GM12875 (cell line): Measurements from ENCODE around the gene SPIB.

ENCODE experiments used
- H3K4me3 ChIP-seq: one replicate; pipeline ENCODE4 v1.5.1; 2011; ENCODE audit warnings: low read depth, low read length, control low read depth
- TF ChIP-seq, protein P1 (sequence below): IDR thresholded peaks from 2 replicates; pipeline ENCODE4 v1.5.1; 2011; ENCODE audit warnings: low read depth, mild to moderate bottlenecking, control low read depth, inconsistent platforms, low read length, moderate library complexity, borderline replicate concordance; ENCODE audit not compliant: insufficient read depth

The SPIB gene

DNA sequence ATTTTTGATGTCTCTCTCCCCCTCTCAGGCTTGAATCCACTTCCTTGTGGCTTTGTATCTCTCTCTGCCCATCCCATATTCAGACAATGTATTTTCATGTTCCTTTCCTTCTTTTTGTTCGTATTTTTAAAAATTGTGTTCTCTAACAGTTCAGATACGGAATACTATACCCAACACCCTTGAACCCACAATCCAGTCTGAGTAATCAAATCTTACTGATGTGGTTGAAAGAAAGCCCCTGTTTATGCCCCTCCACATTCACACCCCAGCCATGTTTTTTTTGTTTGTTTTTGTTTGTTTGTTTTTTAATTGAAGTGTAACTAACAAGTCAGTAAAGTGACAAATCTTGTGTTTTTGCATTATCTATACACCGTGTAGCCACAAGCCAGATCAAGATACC is 1.4 kb downstream of the SPIB start:
- TF ChIP-seq, protein P1, sequence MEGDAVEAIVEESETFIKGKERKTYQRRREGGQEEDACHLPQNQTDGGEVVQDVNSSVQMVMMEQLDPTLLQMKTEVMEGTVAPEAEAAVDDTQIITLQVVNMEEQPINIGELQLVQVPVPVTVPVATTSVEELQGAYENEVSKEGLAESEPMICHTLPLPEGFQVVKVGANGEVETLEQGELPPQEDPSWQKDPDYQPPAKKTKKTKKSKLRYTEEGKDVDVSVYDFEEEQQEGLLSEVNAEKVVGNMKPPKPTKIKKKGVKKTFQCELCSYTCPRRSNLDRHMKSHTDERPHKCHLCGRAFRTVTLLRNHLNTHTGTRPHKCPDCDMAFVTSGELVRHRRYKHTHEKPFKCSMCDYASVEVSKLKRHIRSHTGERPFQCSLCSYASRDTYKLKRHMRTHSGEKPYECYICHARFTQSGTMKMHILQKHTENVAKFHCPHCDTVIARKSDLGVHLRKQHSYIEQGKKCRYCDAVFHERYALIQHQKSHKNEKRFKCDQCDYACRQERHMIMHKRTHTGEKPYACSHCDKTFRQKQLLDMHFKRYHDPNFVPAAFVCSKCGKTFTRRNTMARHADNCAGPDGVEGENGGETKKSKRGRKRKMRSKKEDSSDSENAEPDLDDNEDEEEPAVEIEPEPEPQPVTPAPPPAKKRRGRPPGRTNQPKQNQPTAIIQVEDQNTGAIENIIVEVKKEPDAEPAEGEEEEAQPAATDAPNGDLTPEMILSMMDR, result no peak
- peak overlapping the region; percentile 84 for H3K4me3 ChIP-seq

DNA sequence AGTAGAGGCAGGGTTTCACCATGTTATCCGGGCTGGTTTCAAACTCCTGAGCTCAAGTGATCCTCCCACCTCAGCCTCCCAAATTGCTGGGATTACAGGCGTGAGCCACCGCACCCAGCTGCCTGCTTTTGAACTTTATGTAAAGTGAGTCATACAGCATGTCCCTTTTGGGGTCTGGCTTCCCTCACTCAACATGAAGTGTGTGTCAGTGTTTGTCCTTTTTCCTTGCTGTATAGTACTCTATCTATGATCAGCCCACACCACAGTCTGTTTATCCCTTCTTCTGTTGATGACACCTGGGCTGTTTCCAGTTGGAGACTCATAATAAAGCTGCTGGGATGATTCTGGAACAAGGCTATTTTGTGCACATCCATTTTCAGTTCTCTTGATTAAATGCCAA is 2.1 kb downstream of the SPIB start:
- TF ChIP-seq, protein P1, result no peak
- H3K4me3 ChIP-seq, result peak overlapping the region; percentile 84

DNA sequence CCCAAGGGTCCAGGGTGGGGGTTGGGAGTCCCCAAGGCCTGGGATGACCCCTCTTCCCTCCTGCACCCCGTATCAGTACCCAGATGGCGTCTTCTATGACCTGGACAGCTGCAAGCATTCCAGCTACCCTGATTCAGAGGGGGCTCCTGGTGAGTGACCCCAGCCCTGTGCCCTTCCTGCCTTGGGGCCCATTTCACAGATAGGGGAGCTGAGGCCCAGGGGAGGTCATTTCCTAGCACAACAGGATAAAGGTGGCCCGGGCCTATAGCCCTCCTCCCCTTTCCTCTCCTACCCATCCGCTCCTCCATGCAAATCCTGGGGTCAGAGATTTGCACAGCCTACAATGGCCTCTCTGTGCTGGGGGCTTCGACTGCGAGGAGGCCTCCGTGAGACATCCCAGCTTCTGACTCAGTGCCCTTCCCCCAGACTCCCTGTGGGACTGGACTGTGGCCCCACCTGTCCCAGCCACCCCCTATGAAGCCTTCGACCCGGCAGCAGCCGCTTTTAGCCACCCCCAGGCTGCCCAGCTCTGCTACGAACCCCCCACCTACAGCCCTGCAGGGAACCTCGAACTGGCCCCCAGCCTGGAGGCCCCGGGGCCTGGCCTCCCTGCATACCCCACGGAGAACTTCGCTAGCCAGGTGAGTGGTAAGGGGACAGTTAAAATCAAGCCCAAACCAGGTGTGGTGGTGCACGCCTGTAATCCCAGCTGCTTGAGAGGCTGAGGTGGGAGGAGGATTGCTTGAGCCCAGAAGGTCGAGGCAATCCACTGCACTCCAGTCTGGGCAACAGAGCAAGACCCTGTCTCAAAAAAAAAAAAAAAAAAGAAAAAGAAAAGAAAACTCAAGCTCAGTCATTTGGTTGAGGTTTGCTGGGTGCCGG is 3.9 kb downstream of the SPIB start:
- H3K4me3 ChIP-seq, result no peak overlapping the region
- TF ChIP-seq, protein P1, result no peak

DNA sequence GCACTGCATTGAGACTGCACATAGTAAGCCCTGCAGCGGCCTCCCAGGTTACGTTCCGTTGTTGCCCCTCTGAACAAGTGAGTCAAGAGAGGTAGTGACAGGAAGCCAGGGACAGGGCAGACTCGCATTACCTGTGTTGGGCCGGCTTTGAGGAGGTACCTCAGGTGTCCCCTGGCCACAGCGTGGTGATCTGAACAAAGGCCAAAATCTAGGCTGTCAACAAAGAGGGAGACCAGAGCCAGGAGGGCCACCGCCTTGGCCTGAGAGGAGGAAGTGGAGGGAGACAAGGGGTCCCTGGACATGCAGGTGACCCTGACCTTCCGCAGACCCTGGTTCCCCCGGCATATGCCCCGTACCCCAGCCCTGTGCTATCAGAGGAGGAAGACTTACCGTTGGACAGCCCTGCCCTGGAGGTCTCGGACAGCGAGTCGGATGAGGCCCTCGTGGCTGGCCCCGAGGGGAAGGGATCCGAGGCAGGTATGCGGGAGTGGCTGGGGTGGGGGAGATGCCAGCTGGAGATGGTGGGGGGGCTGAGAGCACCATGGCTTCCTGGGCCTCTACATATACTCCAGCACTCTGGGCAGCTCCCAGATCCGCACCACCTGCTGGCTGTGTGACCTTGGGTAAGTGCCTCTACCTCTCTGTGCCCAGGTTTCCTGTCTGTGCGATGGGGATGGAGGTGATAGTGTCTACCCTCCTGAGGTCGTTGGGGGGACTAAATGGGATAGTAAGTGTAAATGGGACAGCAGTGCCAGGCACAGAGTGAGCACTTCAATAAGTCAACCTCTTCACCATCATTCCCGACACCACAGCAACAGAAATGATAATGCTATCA is 4.8 kb downstream of the SPIB start:
- H3K4me3 ChIP-seq, result no peak overlapping the region
- TF ChIP-seq, protein P1, result no peak

DNA sequence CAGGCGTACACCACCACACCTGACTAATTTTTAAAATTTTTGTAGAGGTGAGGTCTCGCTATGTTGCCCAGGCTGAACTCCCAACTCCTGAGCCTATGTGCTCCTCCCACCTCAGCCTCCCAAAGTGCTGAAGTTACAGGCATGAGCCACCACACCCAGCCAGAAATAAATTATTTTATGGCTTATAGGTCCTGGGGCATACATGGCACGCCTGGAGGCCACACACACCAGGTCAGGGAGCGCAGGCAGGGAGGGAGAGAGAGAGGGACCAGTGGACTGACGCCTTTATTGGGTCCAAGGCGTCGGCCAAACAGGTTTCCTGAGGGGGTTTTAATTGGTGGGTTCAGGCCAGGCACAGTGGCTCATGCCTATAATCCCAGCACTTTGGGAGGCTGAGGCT is 6.8 kb downstream of the SPIB start:
- H3K4me3 ChIP-seq, result no peak overlapping the region
- TF ChIP-seq, protein P1, result no peak

DNA sequence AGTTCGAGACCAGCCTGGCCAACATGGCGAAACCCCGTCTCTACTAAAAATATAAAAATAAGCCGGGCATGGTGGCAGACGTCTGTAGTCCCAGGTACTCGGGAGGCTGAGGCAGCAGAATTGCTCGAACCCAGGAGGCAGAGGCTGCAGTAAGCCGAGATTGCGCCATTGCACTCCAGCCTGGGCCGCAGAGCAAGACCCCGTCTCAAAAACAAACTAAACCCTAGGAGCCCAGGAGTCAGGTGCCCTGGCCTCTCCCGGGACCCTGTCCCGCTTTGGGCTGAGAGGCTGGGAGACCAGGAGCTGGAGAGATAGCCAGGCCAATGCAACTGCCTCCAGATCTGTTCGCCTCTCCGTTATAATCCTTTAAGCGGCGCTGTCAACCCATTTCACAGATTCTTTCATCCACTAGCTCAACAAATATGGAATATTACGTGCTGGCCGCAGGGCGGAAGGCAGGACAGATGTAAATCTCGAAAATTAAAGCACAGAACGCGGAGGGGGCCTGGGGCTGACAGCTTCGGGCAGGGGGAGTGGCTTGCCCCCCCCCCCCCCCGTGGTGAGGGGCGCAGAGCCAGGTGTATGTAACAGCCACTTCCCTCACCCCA is 8.7 kb downstream of the SPIB start:
- H3K4me3 ChIP-seq, result no peak overlapping the region
- TF ChIP-seq, protein P1, result no peak
